CD8-positive, alpha-beta memory T cell (primary cell): ENCODE data around the gene TCF12. TPM values are rescaled to one million over a fixed set of nuclear protein-coding genes. Genes with fewer than 3 reads are reported as not detected.

Experiments
- CTCF ChIA-PET: fragments of 350-600 bp; sonication (Branson Sonifier 250); formaldehyde crosslinking; loops from one replicate; lab custom pipeline; 2021; ENCODE audit warnings: antibody characterized with exemption; lab: Charles Lee
- POLR2A ChIA-PET: fragments of 350-600 bp; sonication (Branson Sonifier 250); formaldehyde crosslinking; loops from one replicate; lab custom pipeline; 2021; ENCODE audit warnings: antibody characterized with exemption; lab: Charles Lee
- DNase-seq, 5 donors: peaks; one replicate each; pipeline versions ENCODE4 v3.0.0 to v3.0.0-alpha.2; 2020 to 2022; ENCODE audit warnings: mixed read lengths in 1 of 5
- H3K27ac ChIP-seq: one replicate; pipeline ENCODE4 v1.7.0; 2013; ENCODE audit warnings: low read depth, mild to moderate bottlenecking, low read length, moderate library complexity
- H3K27me3 ChIP-seq: 2 replicates; pipeline ENCODE4 v1.7.0; 2013; ENCODE audit warnings: low read length, mild to moderate bottlenecking; ENCODE audit not compliant: insufficient read depth, poor library complexity, severe bottlenecking
- H3K36me3 ChIP-seq: 2 replicates; pipeline ENCODE4 v1.7.0; 2013; ENCODE audit warnings: mild to moderate bottlenecking, low read length, moderate library complexity; ENCODE audit not compliant: insufficient read depth
- H3K4me1 ChIP-seq: 2 replicates; pipeline ENCODE4 v1.7.0; 2013; ENCODE audit warnings: mild to moderate bottlenecking, low read length, moderate library complexity; ENCODE audit not compliant: insufficient read depth
- H3K4me3 ChIP-seq: 2 replicates; pipeline ENCODE4 v1.7.0; 2013; ENCODE audit warnings: mild to moderate bottlenecking, low read length
- H3K9me3 ChIP-seq: 2 replicates; pipeline ENCODE4 v1.7.0; 2013; ENCODE audit warnings: mild to moderate bottlenecking, low read length
- H3K27ac Mint-ChIP-seq, 8 donors: one replicate each; pipeline ENCODE4 v1.8.0; 2020 to 2021; ENCODE audit warnings: mixed read lengths in 8 of 8, mild to moderate bottlenecking in 6 of 8, inconsistent platforms in 3 of 8, moderate library complexity in 3 of 8
- H3K27me3 Mint-ChIP-seq, 2 donors: one replicate each; pipeline ENCODE4 v1.8.0; 2020 to 2021; ENCODE audit warnings: mixed read lengths in 2 of 2, mild to moderate bottlenecking in 1 of 2, moderate library complexity in 1 of 2
- H3K36me3 Mint-ChIP-seq, 3 donors: one replicate each; pipeline ENCODE4 v1.8.0; 2020 to 2021; ENCODE audit warnings: mixed read lengths in 3 of 3, inconsistent platforms in 1 of 3, mild to moderate bottlenecking in 1 of 3
- H3K4me1 Mint-ChIP-seq, 3 donors: one replicate each; pipeline ENCODE4 v1.8.0; 2020 to 2021; ENCODE audit warnings: mixed read lengths in 3 of 3, inconsistent platforms in 1 of 3, mild to moderate bottlenecking in 1 of 3
- H3K4me3 Mint-ChIP-seq, 7 donors: one replicate each; pipeline ENCODE4 v1.8.0; 2020 to 2021; ENCODE audit warnings: mixed read lengths in 7 of 7, mild to moderate bottlenecking in 6 of 7, moderate library complexity in 4 of 7, inconsistent platforms in 2 of 7
- H3K9me3 Mint-ChIP-seq, 5 donors: one replicate each; pipeline ENCODE4 v1.8.0; 2020 to 2022; ENCODE audit warnings: mixed read lengths in 5 of 5, mild to moderate bottlenecking in 3 of 5, moderate library complexity in 2 of 5, inconsistent platforms in 1 of 5
- polyA plus RNA-seq: library from polyadenylated mRNA; unstranded; fragments of 300-500 nt; fragmentation: Illumina TruSeq; gene quantifications from one replicate; pipeline ENCODE4 v1.2.3, GENCODE V29; 2021
- total RNA-seq, 2 experiments: library from RNA; stranded (reverse); gene quantifications; one replicate each; pipeline ENCODE4 v1.2.3, GENCODE V29; 2021

TCF12 gene
- total and polyA plus RNA-seq, 3 experiments from 2014 or later, result 54.3 to 79.2 (median 69.9) TPM

DNA sequence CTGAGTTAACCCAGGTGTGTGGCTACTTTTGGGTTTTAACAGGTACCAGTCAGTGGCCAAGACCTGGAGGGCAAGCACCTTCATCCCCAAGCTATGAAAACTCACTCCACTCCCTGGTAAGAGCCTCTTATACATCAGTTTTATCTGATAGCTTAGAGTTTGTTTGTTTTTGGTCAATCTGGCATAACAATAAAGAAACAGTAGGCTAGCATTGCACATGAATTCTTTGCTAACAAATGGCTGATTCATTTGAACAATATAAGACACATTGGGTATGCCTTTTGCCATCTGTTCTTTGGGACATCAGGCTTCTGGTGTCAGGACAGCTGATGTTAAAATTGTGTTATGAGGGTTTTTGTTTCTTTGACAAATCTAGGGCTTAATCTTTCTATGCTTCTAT is 332.9 kb downstream of the TCF12 start:
- no peaks in the 10 kb centered on the region for H3K4me1 ChIP-seq
- Mint-ChIP-seq H3K36me3 (peaks cover 12 to 65% (median 15%) of the 10 kb centered on the region in 3 donors), H3K4me3 (no peak overlapping the region), H3K27ac (no peak overlapping the region), H3K9me3 (no peaks in the 10 kb centered on the region), H3K27me3 (no peaks in the 10 kb centered on the region), H3K4me1 (peaks cover 0 to 1% (median 0%) of the 10 kb centered on the region in 3 donors)
- POLR2A ChIA-PET, result no interaction called here
- CTCF ChIA-PET, result no interaction called here
- H3K27ac ChIP-seq, result no peak overlapping the region
- H3K4me3 ChIP-seq, result no peak overlapping the region
- H3K9me3 ChIP-seq, result no peaks in the 10 kb centered on the region
- H3K36me3 ChIP-seq, result peaks cover 7% of the 10 kb centered on the region
- H3K27me3 ChIP-seq, result no peaks in the 10 kb centered on the region
- no peak for DNase-seq

DNA sequence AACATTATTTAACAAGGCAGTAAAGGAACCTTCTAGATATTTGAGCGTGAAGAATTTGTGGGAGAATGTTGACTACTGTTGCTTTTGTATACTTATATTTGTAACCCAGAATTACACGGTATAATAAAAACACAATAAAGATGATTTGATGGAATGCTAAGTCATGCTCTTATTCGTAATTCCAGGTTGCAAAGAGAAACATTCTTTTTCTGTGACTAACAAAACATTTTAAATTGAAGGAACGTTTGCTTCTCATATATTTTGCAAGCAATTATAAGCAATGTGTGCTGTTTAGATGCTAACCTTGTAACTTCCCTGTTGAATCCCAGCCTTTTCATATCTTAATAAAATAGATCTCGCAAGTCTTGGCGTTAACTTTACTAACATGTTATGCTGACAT is 333.5 kb downstream of the TCF12 start:
- Mint-ChIP-seq H3K36me3 (peaks cover 9 to 63% (median 15%) of the 10 kb centered on the region in 3 donors), H3K27me3 (no peaks in the 10 kb centered on the region), H3K27ac (no peak overlapping the region), H3K4me1 (no peaks in the 10 kb centered on the region), H3K9me3 (no peaks in the 10 kb centered on the region), H3K4me3 (no peak overlapping the region)
- no peak overlapping the region for H3K27ac ChIP-seq
- POLR2A ChIA-PET, result no interaction called here
- no peaks in the 10 kb centered on the region for H3K9me3 ChIP-seq
- H3K27me3 ChIP-seq, result no peaks in the 10 kb centered on the region
- CTCF ChIA-PET, result no interaction called here
- H3K36me3 ChIP-seq, result peaks cover 7% of the 10 kb centered on the region
- H3K4me1 ChIP-seq, result no peaks in the 10 kb centered on the region
- no peak overlapping the region for H3K4me3 ChIP-seq
- no peak for DNase-seq

DNA sequence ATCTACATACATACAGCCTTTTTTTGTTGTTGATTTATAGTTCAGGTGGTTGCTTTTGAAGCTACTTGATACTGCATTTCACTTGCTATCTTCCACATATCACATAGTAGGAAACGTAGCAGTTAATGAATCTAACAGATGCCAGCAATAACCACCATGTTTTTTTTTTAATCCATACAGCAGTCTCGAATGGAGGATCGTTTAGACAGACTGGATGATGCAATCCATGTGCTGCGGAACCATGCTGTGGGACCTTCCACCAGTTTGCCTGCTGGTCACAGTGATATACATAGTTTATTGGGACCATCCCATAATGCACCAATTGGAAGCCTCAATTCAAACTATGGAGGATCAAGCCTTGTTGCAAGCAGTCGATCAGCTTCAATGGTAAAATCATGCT is 334.6 kb downstream of the TCF12 start:
- H3K9me3 Mint-ChIP-seq, result no peaks in the 10 kb centered on the region
- no peak overlapping the region for H3K4me3 Mint-ChIP-seq
- Histone ChIP-seq H3K4me3 (no peak overlapping the region), H3K9me3 (no peaks in the 10 kb centered on the region), H3K27me3 (no peaks in the 10 kb centered on the region), H3K4me1 (no peaks in the 10 kb centered on the region), H3K27ac (no peak overlapping the region), H3K36me3 (peaks cover 7% of the 10 kb centered on the region)
- H3K4me1 Mint-ChIP-seq, result no peaks in the 10 kb centered on the region
- no peak overlapping the region for H3K27ac Mint-ChIP-seq
- H3K27me3 Mint-ChIP-seq, result no peaks in the 10 kb centered on the region
- DNase-seq, result no peak
- H3K36me3 Mint-ChIP-seq, result peaks cover 2 to 55% (median 7%) of the 10 kb centered on the region in 3 donors
- CTCF ChIA-PET, result no interaction called here
- POLR2A ChIA-PET, result no interaction called here

DNA sequence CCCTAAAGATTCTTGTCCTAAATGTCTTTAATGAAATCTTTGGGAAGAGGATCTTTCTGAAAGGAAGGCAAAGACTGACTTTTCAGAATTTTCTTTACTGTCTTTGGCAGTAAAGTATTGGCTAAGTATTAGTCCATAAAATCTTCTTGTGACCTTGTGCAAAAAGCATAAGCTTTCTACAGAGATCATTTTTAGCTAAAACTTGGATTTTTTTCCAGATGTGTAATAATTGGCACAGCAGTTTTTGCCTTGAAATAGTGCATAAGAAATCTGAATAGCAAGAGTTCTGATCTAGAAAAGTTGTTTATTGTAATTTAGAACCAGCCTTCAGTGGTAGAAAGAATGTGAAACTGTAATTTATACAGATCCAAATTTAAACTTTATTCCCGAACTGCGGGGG is 335.1 kb downstream of the TCF12 start:
- Mint-ChIP-seq H3K27ac (no peak overlapping the region), H3K4me3 (no peak overlapping the region), H3K9me3 (no peaks in the 10 kb centered on the region), H3K36me3 (peaks cover 2 to 55% (median 7%) of the 10 kb centered on the region in 3 donors), H3K27me3 (no peaks in the 10 kb centered on the region), H3K4me1 (no peaks in the 10 kb centered on the region)
- no peak for DNase-seq
- ChIA-PET POLR2A (no interaction called here), CTCF (no interaction called here)
- no peaks in the 10 kb centered on the region for H3K9me3 ChIP-seq
- H3K4me3 ChIP-seq, result no peak overlapping the region
- no peak overlapping the region for H3K27ac ChIP-seq
- no peaks in the 10 kb centered on the region for H3K27me3 ChIP-seq
- H3K4me1 ChIP-seq, result no peaks in the 10 kb centered on the region
- H3K36me3 ChIP-seq, result peaks cover 7% of the 10 kb centered on the region

DNA sequence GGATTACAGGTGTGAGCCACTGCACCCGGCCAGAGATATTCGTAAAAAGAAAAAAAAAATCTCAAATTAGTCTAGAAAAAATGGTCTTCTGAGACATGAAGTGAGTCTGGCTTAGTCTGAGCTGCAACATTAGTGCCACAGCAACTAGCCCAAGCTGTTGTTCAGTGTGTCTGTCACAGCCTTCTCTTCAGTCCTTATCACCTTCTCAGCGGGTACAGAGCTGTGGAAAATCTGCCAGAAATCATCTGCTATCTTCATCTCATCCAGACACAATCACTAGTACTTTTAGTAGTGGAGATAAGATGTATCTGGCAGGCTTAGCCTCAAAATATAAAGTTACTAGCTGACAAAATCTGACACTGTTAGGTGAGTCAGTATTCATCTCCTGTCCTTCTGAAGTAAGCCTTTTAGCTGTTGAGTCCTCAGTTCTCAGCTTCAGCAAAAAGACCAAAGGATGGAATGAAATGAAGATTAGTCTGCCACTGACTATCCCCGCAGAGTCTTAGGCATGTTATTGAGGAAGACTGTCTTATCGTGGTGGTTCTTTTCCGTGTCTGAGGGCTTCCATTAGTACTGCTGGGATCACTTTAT is 337.4 kb downstream of the TCF12 start:
- H3K27ac ChIP-seq, result no peak overlapping the region
- Mint-ChIP-seq H3K4me1 (no peaks in the 10 kb centered on the region), H3K9me3 (no peaks in the 10 kb centered on the region), H3K4me3 (no peak overlapping the region), H3K36me3 (peaks cover 2 to 59% (median 7%) of the 10 kb centered on the region in 3 donors), H3K27ac (no peak overlapping the region), H3K27me3 (no peaks in the 10 kb centered on the region)
- H3K4me1 ChIP-seq, result no peaks in the 10 kb centered on the region
- H3K4me3 ChIP-seq, result no peak overlapping the region
- POLR2A ChIA-PET, result no interaction called here
- CTCF ChIA-PET, result interaction anchor here (1.2 kb wide), 1 partner anchor 9 kb away, joined by 3 read pairs; no protein-coding TSS in a partner anchor
- no peaks in the 10 kb centered on the region for H3K27me3 ChIP-seq
- no peaks in the 10 kb centered on the region for H3K9me3 ChIP-seq
- peaks cover 7% of the 10 kb centered on the region for H3K36me3 ChIP-seq
- no peak for DNase-seq

DNA sequence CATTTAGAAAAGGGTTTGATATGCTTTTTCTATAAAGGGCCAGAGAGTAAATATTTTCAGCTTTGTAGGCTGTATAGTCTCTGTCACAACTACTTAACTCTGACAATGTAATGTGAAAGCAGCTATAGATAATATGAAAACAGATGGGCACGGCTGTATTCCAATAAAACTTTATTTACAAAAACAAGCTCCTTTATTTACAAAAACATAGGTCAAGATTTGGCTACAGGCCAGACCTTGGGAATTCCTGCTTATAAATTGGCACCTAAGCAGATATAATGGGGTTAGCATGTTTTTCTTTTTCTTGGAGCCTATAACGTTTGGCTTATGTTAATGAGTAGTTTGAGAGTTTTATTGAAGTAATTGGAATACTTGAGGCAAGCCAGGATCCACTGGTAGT is 338.5 kb downstream of the TCF12 start:
- Histone ChIP-seq H3K27me3 (no peaks in the 10 kb centered on the region), H3K9me3 (no peaks in the 10 kb centered on the region), H3K27ac (no peak overlapping the region), H3K4me3 (no peak overlapping the region), H3K4me1 (no peaks in the 10 kb centered on the region), H3K36me3 (peaks cover 7% of the 10 kb centered on the region)
- H3K36me3 Mint-ChIP-seq, result peaks cover 2 to 55% (median 7%) of the 10 kb centered on the region in 3 donors
- no peaks in the 10 kb centered on the region for H3K9me3 Mint-ChIP-seq
- H3K4me3 Mint-ChIP-seq, result no peak overlapping the region
- ChIA-PET CTCF (no interaction called here), POLR2A (no interaction called here)
- H3K27me3 Mint-ChIP-seq, result no peaks in the 10 kb centered on the region
- no peak overlapping the region for H3K27ac Mint-ChIP-seq
- no peak for DNase-seq
- H3K4me1 Mint-ChIP-seq, result no peaks in the 10 kb centered on the region

DNA sequence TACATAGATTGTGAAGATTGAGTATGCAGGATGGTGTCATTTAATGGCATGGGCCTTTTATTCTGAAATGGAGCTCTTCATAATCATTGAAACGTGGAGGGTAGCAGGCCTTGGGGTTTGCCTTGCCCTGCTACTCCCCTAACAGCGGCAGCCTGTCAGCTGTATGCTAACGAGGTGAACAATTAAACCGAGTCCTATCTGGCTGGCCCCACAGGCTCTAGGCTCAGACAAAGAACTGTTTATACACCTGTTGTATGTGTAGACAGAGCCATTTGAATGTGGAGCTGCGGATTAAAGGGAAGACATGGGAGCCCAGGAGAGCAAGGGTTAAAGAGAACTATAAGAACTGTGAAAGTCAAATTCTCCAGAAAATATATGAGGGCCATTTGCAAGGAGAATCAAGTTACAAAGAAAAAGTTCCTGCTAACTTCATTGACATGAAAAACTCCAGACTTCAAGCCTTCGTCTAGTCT is 341.2 kb downstream of the TCF12 start:
- Mint-ChIP-seq H3K27ac (peak overlapping the region in 1 of 8 donors; percentile 15), H3K36me3 (peaks cover 7 to 53% (median 10%) of the 10 kb centered on the region in 3 donors), H3K9me3 (no peaks in the 10 kb centered on the region), H3K27me3 (no peaks in the 10 kb centered on the region), H3K4me1 (no peaks in the 10 kb centered on the region), H3K4me3 (no peak overlapping the region)
- Histone ChIP-seq H3K27me3 (no peaks in the 10 kb centered on the region), H3K36me3 (peaks cover 3% of the 10 kb centered on the region), H3K4me1 (no peaks in the 10 kb centered on the region), H3K27ac (no peak overlapping the region), H3K9me3 (no peaks in the 10 kb centered on the region), H3K4me3 (no peak overlapping the region)
- ChIA-PET POLR2A (interaction anchor here (0.5 kb wide), 1 partner anchor 21 kb away, joined by 7 read pairs; no protein-coding TSS in a partner anchor), CTCF (interaction anchor here (1.1 kb wide), 1 partner anchor 47 kb away, joined by 3 read pairs; no protein-coding TSS in a partner anchor)
- no peak for DNase-seq

DNA sequence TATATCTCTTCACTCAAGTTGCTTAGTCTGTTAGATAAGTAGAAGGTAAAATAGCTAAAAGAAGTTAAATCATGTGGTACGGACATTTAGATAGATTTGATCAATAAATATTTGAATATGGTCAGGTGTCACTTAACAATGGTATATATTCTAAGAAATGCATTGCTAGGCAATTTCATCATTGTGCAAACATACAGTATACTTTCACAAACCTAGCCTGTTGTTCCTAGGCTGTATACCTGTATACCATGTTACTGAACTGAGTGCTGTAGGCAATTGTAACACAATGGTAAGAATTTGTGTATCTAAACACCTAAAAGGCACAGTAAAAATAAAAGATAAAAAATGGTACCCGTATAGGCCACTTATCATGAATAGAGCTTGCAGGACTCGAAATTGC is 345.1 kb downstream of the TCF12 start:
- Mint-ChIP-seq H3K27me3 (no peaks in the 10 kb centered on the region), H3K9me3 (no peaks in the 10 kb centered on the region)
- CTCF ChIA-PET, result interaction anchor here (1.3 kb wide), 1 partner anchor 44 kb away, joined by 3 read pairs; no protein-coding TSS in a partner anchor

More for the DNA sequence above, 345.1 kb downstream of the TCF12 start:
- no peak for DNase-seq
- H3K4me3 Mint-ChIP-seq, result no peak overlapping the region
- Histone ChIP-seq H3K4me3 (no peak overlapping the region), H3K36me3 (peaks cover 3% of the 10 kb centered on the region), H3K27ac (no peak overlapping the region), H3K4me1 (no peaks in the 10 kb centered on the region), H3K9me3 (no peaks in the 10 kb centered on the region), H3K27me3 (no peaks in the 10 kb centered on the region)
- H3K27ac Mint-ChIP-seq, result no peak overlapping the region
- POLR2A ChIA-PET, result no interaction called here
- H3K36me3 Mint-ChIP-seq, result peaks cover 0 to 51% (median 13%) of the 10 kb centered on the region in 3 donors
- H3K4me1 Mint-ChIP-seq, result no peaks in the 10 kb centered on the region
